HG03442 (cell line): ENCODE results near the gene TGFB2.

ENCODE experiments used
- ATAC-seq: cut with Tn5 transposase; IDR thresholded peaks from one replicate; pipeline ENCODE4 v1.9.1; 2021; ENCODE audit warnings: mild to moderate bottlenecking, moderate library complexity; ENCODE audit not compliant: unreplicated experiment

Gene TGFB2

DNA sequence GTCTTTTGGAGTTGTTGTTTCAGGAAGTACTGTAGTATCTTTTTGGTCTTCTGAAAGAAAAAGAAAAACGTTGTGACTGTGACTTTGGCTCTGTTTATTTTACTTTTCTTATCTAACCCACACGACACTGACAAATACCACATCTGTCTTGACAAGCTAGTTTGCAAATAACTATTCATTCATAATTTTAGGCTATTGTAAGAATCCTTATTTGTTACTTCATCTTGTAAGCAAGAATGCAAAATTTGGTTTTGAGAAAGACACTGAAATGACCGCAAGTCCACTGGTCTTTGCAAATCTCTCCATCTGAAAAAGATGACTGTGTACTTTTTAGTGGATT lies 12.7 kb downstream of the TGFB2 start:
- no peak for ATAC-seq

DNA sequence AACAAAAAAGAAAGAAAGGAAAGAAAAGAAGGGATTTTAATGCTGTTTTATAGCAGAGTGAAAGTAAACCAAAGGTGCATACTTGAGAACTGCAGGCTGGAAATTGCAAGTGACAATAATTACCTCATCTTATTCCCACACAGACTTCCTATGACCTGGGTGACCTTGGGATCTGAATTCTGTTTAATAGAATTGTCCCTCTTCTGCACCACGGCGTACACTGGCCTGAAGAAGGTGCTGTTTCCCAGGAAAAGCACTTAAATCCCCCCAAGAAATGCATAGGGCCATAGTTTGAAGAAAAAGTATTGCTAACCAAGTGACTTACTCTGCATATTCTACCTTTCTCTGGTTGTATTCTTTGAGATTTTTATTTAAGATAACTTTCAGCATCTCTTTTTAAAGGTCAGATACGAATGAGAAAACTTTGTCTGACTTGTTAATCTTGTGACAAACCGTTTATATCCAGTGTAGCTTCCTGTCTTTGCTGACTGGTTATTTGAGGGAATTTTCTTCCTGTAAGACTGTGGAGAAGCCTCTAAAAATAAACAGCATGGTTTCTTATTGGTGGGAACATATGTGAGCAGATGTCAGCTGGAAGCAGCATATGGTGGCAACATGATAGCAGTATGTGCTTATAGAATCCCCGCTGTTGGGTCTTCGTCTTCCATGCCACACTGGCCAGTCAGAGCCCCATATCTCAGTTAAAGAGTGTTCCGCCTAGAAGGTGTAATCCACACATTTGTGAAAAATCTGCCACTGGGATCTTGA lies 16.3 kb downstream of the TGFB2 start:
- no peak for ATAC-seq

DNA sequence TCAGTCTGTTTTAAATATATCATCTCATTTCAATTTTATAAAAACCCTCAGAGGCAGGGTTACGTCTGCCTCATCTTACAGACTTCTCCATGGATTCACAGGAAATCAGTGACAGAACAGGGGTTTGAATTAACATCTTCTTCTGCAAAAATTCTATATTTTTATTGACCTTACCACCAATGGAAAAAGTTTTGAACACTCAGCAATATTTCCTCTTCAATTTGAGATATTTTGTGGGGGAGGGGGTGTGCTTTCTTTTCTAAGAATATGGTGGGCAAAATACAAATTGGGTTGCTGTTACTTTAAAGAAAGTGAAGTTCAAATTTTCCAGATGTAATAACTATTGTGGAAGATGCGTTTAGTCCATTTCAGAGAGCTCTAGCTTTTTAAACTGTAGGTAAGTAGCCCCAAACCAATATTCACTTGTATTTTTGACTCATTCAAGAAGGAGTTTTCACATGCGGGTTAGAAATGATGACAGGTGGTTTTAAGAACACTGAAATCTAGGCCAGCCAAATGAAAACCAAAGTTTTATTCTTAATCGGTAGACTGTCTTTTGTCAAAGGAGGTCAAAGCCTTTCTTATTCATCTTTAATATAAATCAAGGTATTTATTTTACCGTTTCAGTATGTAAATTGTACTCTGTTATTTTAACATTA lies 17.4 kb downstream of the TGFB2 start:
- no peak for ATAC-seq

DNA sequence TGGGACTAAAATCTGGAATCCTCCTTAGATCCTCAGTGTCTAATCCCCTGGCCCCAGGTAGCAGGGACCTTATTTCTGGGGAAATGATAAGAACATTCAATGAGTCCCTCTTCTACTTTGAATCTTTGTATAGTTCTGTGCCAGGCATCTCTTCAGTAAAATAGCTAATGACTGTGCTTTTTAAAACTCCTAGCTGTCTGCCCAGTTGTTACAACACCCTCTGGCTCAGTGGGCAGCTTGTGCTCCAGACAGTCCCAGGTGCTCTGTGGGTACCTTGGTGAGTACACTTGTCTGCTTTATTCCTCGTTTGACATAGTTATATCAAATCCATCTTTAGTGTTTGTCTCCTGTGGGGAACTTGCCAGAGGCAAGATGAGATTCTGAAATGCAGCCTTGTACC lies 18.0 kb downstream of the TGFB2 start:
- no peak for ATAC-seq

DNA sequence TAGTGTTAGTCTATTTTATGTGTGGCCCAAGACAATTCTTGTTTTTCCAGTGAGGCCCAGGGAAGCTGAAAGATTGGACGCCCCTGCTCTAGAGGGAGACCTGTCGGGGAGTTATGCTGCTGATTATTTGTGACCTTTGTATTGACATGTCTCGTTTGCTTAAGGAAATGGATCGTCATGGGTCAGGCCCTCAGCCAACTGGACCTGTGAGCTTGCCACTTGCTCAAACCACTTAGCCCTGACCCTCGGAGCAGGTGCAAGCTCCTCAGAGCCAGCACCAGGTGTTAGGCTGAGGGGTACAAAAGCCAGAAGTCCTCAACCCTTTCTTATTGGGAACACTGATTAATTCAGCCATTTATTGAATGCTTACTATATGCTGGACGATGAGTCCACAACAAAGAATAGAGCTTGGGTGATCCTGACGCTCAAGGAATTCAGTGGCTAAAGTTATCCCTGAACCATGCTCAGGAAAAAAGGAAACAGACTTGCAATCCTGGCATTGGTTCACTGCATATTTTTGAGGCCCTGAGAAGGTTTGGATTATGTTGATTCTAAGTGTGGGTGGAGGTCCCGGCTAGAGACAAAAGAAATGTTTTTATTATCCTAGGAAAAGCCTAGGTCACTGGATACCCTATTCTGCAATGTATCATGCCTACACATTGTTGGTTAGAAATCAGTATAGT lies 19.0 kb downstream of the TGFB2 start:
- ATAC-seq, result no peak

DNA sequence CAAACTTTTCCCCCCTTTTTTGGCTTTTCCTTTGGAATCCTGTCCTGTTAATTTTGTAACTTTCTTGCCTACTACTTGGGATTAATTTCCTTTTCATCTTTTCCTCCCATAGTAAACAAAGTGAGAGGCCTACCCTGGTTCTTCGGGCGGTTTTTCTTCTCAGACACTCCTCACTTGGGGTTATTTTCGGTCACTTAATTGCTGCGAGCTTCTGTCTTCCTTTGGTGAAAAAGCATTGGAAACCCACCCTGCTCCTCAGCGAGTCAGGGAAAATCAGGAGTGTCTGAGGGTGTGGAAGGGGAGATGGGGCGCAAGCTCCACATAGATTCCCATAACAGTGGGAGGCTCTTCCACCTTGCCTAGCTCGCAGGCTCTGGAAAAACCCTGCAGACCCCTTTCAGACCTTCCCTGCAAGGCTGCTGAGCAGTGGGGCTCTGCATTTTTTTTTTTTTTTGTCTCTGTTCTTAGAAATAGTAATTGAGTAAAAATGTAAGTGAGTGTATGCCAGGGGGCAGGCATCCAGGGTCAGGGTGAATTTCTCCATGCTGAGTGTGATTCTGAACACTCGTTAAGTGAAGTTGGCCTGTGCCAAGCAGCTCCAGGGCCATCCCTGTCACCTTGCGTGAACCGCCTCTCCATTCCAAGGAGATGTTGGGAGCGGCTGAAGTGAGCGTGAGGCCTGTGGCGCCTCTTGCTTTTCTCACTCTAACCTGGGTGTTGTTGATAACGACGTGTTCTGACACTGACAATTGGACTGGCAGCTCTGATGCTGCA lies 20.3 kb downstream of the TGFB2 start:
- ATAC-seq, result no peak

DNA sequence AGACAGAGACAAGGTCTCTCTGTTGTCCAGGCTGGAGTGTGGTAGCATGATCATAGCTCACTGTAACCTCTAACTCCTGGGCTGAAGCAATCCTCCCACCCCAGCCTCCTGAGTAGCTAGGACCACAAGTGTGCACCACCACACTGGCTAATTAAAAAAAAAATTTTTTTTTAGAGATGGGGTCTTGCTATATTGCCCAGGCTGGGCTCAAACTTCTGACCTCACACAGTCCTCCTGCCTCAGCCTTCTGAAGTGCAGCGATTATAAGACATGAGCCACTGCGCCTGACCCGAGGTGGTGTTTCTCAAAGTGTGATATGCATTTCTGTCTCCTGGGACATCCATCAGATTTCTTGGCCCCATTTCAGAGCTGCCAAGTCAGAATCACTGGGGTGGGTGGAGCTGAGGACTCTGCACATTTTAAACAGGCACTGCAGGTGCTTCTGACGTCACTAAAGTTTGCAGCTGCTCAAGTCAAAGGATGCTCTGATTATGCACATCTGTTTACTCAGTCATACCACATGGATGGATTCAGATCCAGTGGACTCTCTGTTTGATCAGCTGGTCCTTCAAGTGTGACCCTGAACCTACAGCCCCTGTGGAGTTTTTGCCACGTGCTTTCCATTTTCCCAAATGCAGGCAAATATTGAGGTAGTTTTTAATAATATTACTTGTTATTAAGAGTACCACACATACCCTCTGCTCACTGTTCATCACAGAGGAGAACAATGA lies 21.4 kb downstream of the TGFB2 start:
- no peak for ATAC-seq

DNA sequence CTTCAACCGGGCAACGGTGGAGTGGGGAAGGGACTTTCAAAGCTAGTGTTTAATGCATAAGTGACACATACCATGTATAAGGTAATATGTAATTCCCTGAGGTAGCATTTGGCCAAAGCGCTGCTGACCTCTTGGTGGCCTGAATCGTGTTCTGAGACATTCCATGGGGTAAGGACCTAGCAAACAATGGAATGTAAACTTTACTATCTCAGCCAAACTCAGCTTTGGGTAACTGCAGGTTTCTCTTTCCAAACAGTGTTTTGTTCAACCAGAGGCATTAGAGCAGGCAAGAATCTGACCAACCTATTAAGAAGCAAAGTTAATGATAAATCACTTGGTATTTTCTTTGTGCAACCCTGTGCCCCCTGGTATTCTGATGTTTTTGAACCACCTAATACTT lies 22.0 kb downstream of the TGFB2 start:
- no peak for ATAC-seq

DNA sequence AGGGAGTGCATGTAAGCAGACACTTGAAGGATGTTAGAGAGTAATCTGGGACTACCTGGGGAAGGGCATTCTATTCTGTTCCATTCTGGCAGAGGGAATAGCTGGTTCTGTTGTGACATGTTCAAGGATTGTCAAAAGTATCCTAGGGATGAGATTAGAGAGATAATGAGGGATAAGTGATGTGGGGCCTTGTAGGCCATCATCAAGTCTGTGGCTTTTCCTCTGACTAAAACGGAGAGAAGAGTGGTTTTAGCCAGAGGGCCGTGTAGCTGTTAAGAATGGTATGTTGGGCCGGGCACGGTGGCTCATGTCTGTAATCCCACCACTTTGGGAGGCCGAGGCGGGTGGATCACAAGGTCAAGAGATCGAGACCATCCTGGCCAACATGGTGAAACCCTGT lies 23.6 kb downstream of the TGFB2 start:
- ATAC-seq, result no peak

DNA sequence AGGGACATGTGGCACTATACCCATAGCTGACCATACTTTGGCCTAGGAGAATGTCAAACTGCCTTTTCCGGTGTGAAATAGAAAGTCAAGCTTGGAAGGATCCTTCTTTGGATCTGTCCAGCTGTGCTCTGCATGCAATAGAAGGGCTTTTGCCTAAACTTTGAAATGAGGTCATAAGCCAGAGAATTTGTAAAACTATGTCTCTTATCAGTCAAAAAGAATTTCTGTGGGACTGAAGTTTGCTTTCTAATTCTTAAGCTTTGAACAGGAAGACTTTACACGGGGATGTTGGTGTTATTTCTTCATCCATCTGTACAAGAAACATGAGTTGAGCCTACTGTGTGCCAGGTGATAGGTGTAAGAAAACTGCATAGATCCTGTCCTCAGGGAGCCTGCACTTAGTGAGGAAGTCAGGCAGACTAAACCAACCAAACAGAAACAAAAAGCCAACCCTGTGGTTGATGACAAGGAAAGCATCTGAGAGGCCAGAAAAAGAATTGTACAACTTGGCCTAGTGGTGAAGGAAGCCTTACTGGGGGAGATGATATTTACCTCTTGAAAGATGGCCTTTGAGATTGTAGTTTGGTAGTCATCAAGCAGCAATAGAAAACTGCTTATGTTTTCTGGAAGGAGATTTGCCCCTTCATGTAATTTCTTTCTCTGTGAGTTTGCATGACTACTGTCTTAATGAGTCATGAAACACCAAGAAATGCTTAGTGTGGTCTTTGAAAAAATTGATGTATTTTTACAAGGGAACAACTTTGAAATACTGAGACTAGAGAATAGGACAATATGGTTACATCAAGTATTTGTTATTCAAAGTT lies 24.8 kb downstream of the TGFB2 start:
- no peak for ATAC-seq

DNA sequence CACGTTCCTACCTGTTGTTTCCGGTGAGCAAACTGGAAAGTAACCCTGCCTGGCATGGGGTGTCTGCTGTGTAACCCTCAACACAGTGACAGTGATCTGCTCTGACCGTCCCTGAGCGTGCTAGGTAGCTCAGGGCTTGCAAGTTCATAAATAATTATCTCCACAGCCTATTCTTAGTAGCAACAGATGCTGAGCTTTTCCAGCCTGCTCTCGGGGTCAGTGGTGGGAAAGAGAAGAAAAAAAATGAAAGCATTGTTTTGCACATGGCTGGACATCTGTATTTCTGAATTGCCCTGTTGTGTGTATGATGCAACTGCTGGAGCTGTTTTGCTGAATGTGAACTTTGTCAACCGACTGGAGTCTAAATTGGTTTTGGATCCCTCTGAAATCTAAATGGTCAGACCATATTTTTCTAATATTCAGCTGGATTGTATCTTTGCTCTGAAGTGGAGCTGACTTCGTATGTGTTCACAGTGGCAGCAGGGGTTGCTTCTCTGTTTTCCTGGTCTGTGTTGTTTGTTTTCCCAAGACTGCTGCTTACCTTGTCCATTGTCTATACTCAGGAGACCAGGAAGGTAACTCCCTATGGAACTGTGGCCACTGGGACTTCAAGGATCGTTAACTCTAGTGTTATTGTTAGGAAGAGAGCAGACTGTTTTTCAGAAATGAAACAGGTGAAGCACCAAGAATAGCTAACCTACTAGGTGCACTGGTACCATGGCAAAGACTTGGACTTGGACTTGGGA lies 27.0 kb downstream of the TGFB2 start:
- no peak for ATAC-seq

DNA sequence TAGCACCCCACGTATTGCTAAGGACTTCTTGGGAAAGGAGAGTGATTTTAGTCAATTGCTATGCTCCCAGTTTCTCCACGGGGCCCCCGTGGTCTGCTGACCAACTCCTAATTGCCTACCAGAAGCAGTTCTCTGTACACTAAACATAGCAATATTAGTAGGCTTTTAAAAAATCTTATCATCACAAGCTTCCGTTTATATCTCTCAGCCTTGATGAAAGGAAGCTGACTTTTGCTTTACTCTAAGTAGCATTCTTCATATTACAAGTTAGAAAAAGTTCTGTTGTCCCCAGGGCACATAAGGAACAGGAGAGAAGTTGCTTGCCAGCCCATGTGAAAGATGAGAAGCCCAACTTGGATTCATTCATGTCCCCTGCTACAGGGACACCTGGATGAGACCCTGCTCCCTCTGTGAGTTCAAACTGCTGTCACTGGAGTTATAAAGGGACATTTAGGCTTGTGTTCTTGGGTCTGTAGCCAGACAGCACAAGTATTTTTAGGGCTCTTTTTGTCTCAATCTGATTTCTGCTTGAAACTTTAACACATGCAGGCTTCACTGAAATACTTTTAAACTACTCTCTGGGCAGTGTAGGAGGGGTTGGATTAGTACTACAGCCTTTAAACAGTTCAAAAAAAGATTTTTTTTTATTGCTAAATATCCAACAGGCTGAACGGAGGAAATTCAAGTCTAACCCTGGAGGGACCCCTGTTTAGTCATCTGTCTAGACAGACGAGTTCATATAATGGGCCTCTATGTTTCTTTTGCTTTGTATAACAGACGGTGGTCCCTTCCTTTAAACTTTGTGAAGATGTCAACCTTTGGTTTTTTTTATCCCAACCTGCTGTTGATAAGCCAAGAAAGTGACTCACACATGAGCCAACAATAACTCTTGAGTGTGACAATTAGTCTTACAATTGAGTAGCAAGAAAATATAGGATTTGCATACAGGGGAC lies 29.5 kb downstream of the TGFB2 start:
- ATAC-seq, result no peak

DNA sequence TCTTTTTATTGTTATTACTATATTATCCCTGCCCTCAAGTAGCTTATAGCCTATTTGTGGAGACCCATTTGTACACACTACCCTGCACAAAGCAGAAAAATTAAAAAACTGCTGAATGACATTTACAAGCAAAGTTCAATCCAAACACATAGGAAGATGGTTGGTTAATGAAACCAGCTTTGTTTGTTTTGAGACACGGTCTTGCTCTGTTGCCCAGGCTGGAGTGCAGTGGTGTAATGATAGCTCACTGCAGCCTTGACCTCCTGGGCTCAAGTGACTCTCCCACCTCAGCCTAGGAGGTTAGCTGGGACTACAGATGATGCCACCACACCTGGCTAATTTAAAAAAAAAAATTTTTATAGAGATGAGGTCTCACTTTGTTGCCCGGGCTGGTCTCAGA lies 31.6 kb downstream of the TGFB2 start:
- peak; percentile 2 for ATAC-seq

DNA sequence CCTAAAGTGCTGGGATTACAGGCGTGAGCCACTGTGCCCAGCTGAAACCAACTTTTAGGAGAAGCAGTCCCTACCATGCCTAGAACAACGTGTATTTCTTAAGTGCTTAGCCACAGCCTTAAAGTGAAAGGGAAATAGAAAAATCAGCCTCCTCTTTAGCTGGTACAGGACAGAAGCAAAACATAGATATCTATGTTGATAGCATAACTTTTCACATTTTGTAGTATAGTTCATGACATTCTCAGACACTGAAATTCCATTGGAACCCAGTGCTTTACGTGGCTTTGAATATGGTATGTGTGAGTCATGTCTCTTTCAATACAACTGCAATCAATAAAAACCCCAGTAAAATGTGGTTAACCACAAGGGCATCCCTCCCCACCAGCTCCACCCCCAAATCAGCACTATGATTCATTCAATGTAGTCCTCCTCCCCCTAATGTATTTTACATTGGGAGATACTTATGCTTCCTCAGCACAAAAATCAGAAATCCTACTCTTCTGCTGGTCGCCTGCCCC lies 32.1 kb downstream of the TGFB2 start:
- ATAC-seq, result peak; percentile 89

DNA sequence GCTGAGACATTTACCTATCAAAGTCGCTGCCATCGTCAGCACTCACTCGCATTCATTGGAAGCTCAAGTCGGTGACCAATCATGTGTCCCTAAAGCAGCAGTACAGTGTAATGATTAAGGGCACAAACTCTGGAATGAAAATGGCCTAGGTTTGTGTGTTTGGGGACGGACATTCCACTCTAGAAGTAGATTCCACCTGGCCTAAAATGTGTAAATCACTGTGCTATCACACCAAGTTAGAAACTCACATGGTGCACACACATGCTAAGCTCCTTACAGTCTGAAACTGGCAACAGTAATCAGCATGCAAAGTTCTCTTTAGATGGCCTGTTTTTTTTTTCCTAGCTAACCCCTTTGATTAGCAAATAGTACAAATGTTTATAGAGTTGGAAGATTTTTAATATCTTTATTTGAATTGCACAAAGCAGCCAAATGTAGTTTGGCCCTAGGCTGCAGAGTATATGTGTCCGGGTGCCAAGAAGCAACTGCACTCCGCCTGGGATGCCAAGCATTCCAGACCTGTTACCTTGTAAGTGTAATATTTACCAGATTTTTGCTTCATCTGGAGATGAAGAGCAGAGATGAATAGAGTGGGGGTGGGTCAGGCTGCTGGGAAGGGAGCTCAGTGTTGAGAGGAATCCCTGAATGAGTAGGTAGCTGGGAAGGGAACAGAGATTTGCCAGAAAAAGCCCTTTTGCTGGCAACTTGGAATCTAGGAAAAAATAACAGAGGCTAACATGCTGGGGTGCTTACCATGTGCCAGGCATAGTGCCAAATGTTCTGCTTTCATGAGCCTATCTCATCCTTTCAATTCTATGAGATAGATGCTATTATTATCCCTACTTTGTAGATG lies 35.2 kb downstream of the TGFB2 start:
- no peak for ATAC-seq

DNA sequence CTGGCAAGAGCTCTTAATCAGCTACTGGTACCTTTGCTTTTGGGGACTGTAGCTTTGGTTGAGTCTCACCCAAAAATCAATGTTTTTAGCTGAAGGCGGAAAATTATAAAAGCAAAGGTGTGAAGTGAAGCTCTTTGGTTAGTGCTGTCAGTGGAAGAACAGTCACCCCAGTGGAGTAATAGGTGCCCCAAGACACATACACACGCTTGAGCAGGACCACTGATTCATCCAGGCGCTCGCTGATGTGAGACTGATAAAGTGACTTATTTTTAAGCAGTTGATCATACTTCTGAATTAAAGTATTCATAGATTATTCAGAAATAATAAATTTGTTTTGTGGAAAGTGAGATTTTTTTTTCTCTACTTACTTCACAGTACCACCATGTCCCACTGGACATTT lies 37.1 kb downstream of the TGFB2 start:
- ATAC-seq, result no peak

DNA sequence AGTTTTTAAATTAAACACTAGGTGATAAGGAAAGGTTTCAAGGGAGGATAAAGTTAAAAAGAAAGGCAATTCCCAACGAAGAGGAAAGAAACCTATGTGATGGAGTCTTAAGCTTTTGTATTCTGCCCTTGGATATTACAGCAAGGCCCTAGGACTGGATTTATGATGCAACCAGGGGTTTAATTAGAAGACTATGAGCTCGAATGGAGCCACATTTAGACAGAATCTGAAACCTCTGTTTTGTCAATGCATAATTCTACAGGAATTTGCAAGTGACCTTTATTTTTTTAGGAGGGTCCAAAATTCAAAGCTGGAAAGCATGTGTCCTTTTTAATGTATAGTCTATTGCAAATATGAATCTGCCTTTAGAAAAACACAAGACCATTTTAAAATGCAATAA lies 37.9 kb downstream of the TGFB2 start:
- ATAC-seq, result no peak
